ENCODE data around the gene ADCY2. TPM values are rescaled to one million over a fixed set of nuclear protein-coding genes. Genes with fewer than 3 reads are reported as not detected.

ADCY2 gene
- total and polyA plus RNA-seq, 9 of the 15 experiments (the other 6 are each of a cell fraction or from before 2014, with no cell fraction given), result 0.01 to 0.15 (median 0.03) TPM; not detected in 5

- ChIA-PET CTCF (ENCODE audit: low intra/inter-chr PET ratio) (no interaction called here), POLR2A (interaction anchor here (0.9 kb wide), 1 partner anchor 454 kb away, joined by 3 read pairs; no protein-coding TSS in a partner anchor)
- Histone ChIP-seq H3K4me3 (no peak overlapping the region), H3K36me3 (ENCODE audit: control insufficient read depth, insufficient read depth, low read length) (no peaks in the 10 kb centered on the region), H3K9me1 (ENCODE audit: control insufficient read depth, insufficient read depth, low read length) (no peaks in the 10 kb centered on the region), H4K20me1 (replicated peaks; ENCODE audit: control insufficient read depth, insufficient read depth, low read length) (no peaks in the 10 kb centered on the region), H3K27ac (ENCODE audit: extremely low read depth, low read depth, low read length) (no peak overlapping the region), H2AFZ (ENCODE audit: low read depth, low read length) (no peak overlapping the region), H3K4me1 (replicated peaks in 1 of 2; ENCODE audit: control insufficient read depth in 2 of 2, insufficient read depth in 2 of 2, low read length in 2 of 2) (no peaks in the 10 kb centered on the region), H3K9ac (ENCODE audit: insufficient read depth in 1 of 2, low read depth in 2 of 2, low read length in 2 of 2) (no peak overlapping the region), H3K4me2 (ENCODE audit: insufficient read depth, low read length) (no peak overlapping the region), H3K27me3 (ENCODE audit: control insufficient read depth in 2 of 2, insufficient read depth in 2 of 2, low read length in 2 of 2) (peaks cover 0 to 10% of the 10 kb centered on the region in 2 experiments; a peak in 2 of 5 replicates), H3K79me2 (ENCODE audit: control insufficient read depth, insufficient read depth, low read length) (no peaks in the 10 kb centered on the region), H3K9me3 (replicated peaks; ENCODE audit: control insufficient read depth, insufficient read depth, low read depth, low read length) (no peaks in the 10 kb centered on the region)
- intact Hi-C loops (cut with micrococcal nuclease), result no loop called here
- ATAC-seq (no peak), DNase-seq (ENCODE audit: extremely low read depth in 1 of 4, low spot score in 3 of 4) (no peak), FAIRE-seq (no peak)
- in situ Hi-C loops (cut with MboI), result no loop called here
- 4% methylated on average over 6 of the region's 6 CpGs for whole genome bisulfite sequencing (ENCODE audit: insufficient coverage, low coverage, missing lambda C conversion rate)
- BruUV-seq (replicated peaks), result no TSS peak
- no peak for TF ChIP-seq ZNF184 (CRISPR knock-in tag; IDR thresholded peaks at IDR 0.05)
- TF ChIP-seq SAFB (IDR thresholded peaks at IDR 0.05; ENCODE audit: borderline replicate concordance, low read depth, low read length), result no peak
- no peak for TF ChIP-seq RBFOX2 (IDR thresholded peaks at IDR 0.05; ENCODE audit: low read depth, low read length)
- no peak for TF ChIP-seq KAT8 (IDR thresholded peaks at IDR 0.05; ENCODE audit: low read depth)
- TF ChIP-seq ZNF655 (CRISPR knock-in tag; IDR thresholded peaks at IDR 0.05), result no peak
- TF ChIP-seq ZNF175 (CRISPR knock-in tag; IDR thresholded peaks at IDR 0.05; ENCODE audit: low read depth), result no peak
- TF ChIP-seq KLF1 (tag; IDR thresholded peaks at IDR 0.05), result no peak
- TF ChIP-seq PTTG1 (tag; IDR thresholded peaks at IDR 0.05; ENCODE audit: low read depth), result no peak
- TF ChIP-seq STAT5A (IDR thresholded peaks at IDR 0.05; ENCODE audit: borderline replicate concordance, low read length), result no peak
- TF ChIP-seq CLOCK (CRISPR knock-in tag; IDR thresholded peaks at IDR 0.05; ENCODE audit: borderline replicate concordance), result no peak
- TF ChIP-seq THRB (CRISPR knock-in tag; conservative IDR thresholded peaks at IDR 0.05), result no peak
- no peak for TF ChIP-seq RBM25 (IDR thresholded peaks at IDR 0.05; ENCODE audit: low read depth, low read length, severe bottlenecking)
- no peak for TF ChIP-seq NR1H2 (CRISPR knock-in tag; IDR thresholded peaks at IDR 0.05)
- no peak for TF ChIP-seq KLF6 (CRISPR knock-in tag; IDR thresholded peaks at IDR 0.05; ENCODE audit: borderline replicate concordance)
- TF ChIP-seq KAT2B (IDR thresholded peaks at IDR 0.05; ENCODE audit: low read depth, low read length), result no peak
- TF ChIP-seq ZNF586 (CRISPR knock-in tag; conservative IDR thresholded peaks at IDR 0.05), result no peak
Measured at GRCh38 chr5:7772141-7772540, 376.2 kb downstream of the ADCY2 start.

Measured in K562 (cell line).